ENCODE results near the gene GABBR2. TPM values are rescaled to one million over a fixed set of nuclear protein-coding genes. Genes with fewer than 3 reads are reported as not detected.

GABBR2 gene
- total and polyA plus RNA-seq, 7 experiments from 2014 or later = not detected

DNA sequence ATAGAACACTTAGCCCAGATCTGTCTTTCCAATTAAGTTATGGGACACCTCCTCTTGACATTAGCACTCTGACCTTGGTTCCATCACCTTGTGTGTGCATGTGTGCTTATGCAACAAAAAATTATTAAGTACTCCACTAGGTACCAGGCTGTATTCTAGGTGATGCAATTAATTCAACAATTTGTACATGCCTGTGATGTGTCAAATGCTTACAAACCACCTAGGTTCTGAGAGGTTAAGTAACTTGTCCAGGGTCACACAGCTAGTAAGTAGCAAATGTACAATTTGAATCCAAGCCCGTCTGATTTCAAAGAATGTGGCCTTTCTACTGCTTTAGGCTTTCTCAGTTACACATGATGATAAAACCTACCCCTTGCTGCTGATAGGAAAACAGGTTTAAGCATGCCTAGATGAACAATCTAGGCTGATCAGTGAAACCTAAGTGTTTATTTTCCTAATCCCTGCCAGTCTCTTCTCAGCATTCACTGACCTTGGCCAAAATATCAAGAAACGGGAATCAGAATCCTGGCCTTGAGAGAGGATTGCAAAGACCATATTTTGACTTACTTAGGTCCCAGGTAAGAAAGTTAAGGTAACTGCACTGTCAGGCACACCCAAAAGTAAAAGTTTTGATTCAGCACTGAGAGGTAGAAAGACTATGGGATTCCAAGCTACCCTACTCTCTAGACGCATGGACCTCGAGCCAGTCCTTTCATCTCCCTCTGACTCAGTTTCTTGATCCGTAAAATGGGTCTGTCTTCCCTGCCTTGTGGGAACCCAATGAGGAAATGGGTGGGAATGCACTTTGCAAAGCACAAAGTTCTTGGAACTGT, 454.3 kb downstream of the GABBR2 start:
- ChIA-PET POLR2A (interaction anchor here (0.7 to 5.1 kb wide), 15 partner anchors 8 to 337 kb away, joined by 3 to 70 read pairs (median 12); partner anchors contain the start of genes NANS, TRIM14 and TRMO), CTCF (interaction anchor here (0.6 to 2.1 kb wide), 4 partner anchors 28 to 332 kb away, joined by 3 to 9 read pairs (median 6); partner anchors contain the start of genes TRIM14 and TRMO)
- H3K36me3 ChIP-seq (ENCODE audit: control insufficient read depth in 2 of 3, insufficient read depth in 3 of 3, low read length in 3 of 3) = peaks cover 0 to 8% (median 0%) of the 10 kb centered on the region in 3 experiments
- H3K27me3 ChIP-seq (ENCODE audit: control insufficient read depth in 2 of 2, insufficient read depth in 2 of 2, low read length in 2 of 2) = no peaks in the 10 kb centered on the region
- Mint-ChIP-seq H3K36me3 (peaks cover 4 to 13% (median 6%) of the 10 kb centered on the region in 5 donors), H3K27me3 (peaks cover 0 to 13% (median 0%) of the 10 kb centered on the region in 5 donors), H3K9me3 (peaks cover 0 to 2% (median 0%) of the 10 kb centered on the region in 11 donors), H3K4me1 (peaks cover 31 to 45% (median 38%) of the 10 kb centered on the region in 7 donors), H3K4me3 (peak overlapping the region; percentile 96 to 99 (median 97)), H3K27ac (peak overlapping the region in 8 of 9 donors; percentile 23 to 99 (median 88))
- H3K4me1 ChIP-seq (ENCODE audit: control insufficient read depth in 2 of 2, insufficient read depth in 2 of 2, low read length in 2 of 2) = peaks cover 11 to 23% of the 10 kb centered on the region in 2 donors
- H3K9me3 ChIP-seq (ENCODE audit: control insufficient read depth in 2 of 3, low read length in 3 of 3) = no peaks in the 10 kb centered on the region
- H3K4me3 ChIP-seq (ENCODE audit: low read length) = peak overlapping the region; percentile 80
- H3K27ac ChIP-seq (ENCODE audit: low read depth, low read length) = peak overlapping the region; percentile 78
- DNase-seq (no peak), ATAC-seq (no peak)
- intact Hi-C loops (cut with micrococcal nuclease) = loop anchor here (1.0 to 10.0 kb wide), 23 partner anchors 9 to 1600 kb away; partner anchors contain the start of genes ALG2 (in 2 of the 2), ANP32B (in 2 of the 2), SEC61B (in 2 of the 2) and XPA (in 2 of the 2)

GRCh38 chr9:98253565-98253964, 455.2 kb downstream of the GABBR2 start:
- peaks cover 0 to 13% (median 0%) of the 10 kb centered on the region in 5 donors for H3K27me3 Mint-ChIP-seq
- H3K27ac ChIP-seq (ENCODE audit: low read depth, low read length) = no peak overlapping the region
- POLR2A ChIA-PET = interaction anchor here (0.7 kb wide), 1 partner anchor 271 kb away, joined by 3 read pairs; no protein-coding TSS in a partner anchor
- peaks cover 0 to 2% (median 0%) of the 10 kb centered on the region in 11 donors for H3K9me3 Mint-ChIP-seq
- H3K4me1 Mint-ChIP-seq = peaks cover 40 to 52% (median 46%) of the 10 kb centered on the region in 7 donors
- no peaks in the 10 kb centered on the region for H3K27me3 ChIP-seq (ENCODE audit: control insufficient read depth in 2 of 2, insufficient read depth in 2 of 2, low read length in 2 of 2)
- peak overlapping the region in 7 of 10 donors; percentile 27 to 98 (median 96) for H3K4me3 Mint-ChIP-seq
- intact Hi-C loops (cut with micrococcal nuclease) = loop anchor here in 1 of 2 donors (10.0 kb wide), 3 partner anchors 541 to 1599 kb away; partner anchors contain the start of genes ALG2, ANKS6, PRXL2C and SEC61B
- peaks cover 14 to 23% of the 10 kb centered on the region in 2 donors for H3K4me1 ChIP-seq (ENCODE audit: control insufficient read depth in 2 of 2, insufficient read depth in 2 of 2, low read length in 2 of 2)
- H3K4me3 ChIP-seq (ENCODE audit: low read length) = no peak overlapping the region
- peak overlapping the region in 3 of 9 donors; percentile 14 to 83 (median 57) for H3K27ac Mint-ChIP-seq
- no peaks in the 10 kb centered on the region for H3K9me3 ChIP-seq (ENCODE audit: control insufficient read depth in 2 of 3, low read length in 3 of 3)
- DNase-seq (no peak), ATAC-seq (no peak)
- peaks cover 0 to 8% (median 0%) of the 10 kb centered on the region in 3 experiments for H3K36me3 ChIP-seq (ENCODE audit: control insufficient read depth in 2 of 3, insufficient read depth in 3 of 3, low read length in 3 of 3)
- CTCF ChIA-PET = no interaction called here
- peaks cover 4 to 16% (median 6%) of the 10 kb centered on the region in 5 donors for H3K36me3 Mint-ChIP-seq

GRCh38 chr9:98251551-98251950, 457.2 kb downstream of the GABBR2 start:
- peaks cover 37 to 55% (median 45%) of the 10 kb centered on the region in 7 donors for H3K4me1 Mint-ChIP-seq
- no peak overlapping the region for H3K27ac Mint-ChIP-seq
- Histone ChIP-seq H3K27me3 (ENCODE audit: control insufficient read depth in 2 of 2, insufficient read depth in 2 of 2, low read length in 2 of 2) (no peaks in the 10 kb centered on the region), H3K9me3 (ENCODE audit: control insufficient read depth in 2 of 3, low read length in 3 of 3) (no peaks in the 10 kb centered on the region), H3K36me3 (ENCODE audit: control insufficient read depth in 2 of 3, insufficient read depth in 3 of 3, low read length in 3 of 3) (peaks cover 0 to 8% (median 0%) of the 10 kb centered on the region in 3 experiments), H3K4me3 (ENCODE audit: low read length) (no peak overlapping the region), H3K27ac (ENCODE audit: low read depth, low read length) (no peak overlapping the region), H3K4me1 (ENCODE audit: control insufficient read depth in 2 of 2, insufficient read depth in 2 of 2, low read length in 2 of 2) (peaks cover 15 to 17% of the 10 kb centered on the region in 2 donors)
- intact Hi-C loops (cut with micrococcal nuclease) = loop anchor here in 1 of 2 donors (10.0 kb wide), 3 partner anchors 543 to 1597 kb away; partner anchors contain the start of genes ALG2, ANKS6, PRXL2C and SEC61B
- H3K9me3 Mint-ChIP-seq = peaks cover 0 to 2% (median 0%) of the 10 kb centered on the region in 11 donors
- ATAC-seq (no peak), DNase-seq (no peak)
- peaks cover 0 to 13% (median 0%) of the 10 kb centered on the region in 5 donors for H3K27me3 Mint-ChIP-seq
- POLR2A ChIA-PET = interaction anchor here (0.6 to 0.8 kb wide), 3 partner anchors 14 to 855 kb away, joined by 3 to 6 read pairs (median 4); no protein-coding TSS in a partner anchor
- CTCF ChIA-PET = interaction anchor here (0.6 to 0.7 kb wide), 2 partner anchors 178 to 546 kb away, joined by 3 read pairs; no protein-coding TSS in a partner anchor
- H3K36me3 Mint-ChIP-seq = peaks cover 4 to 22% (median 6%) of the 10 kb centered on the region in 5 donors
- H3K4me3 Mint-ChIP-seq = no peak overlapping the region

DNA sequence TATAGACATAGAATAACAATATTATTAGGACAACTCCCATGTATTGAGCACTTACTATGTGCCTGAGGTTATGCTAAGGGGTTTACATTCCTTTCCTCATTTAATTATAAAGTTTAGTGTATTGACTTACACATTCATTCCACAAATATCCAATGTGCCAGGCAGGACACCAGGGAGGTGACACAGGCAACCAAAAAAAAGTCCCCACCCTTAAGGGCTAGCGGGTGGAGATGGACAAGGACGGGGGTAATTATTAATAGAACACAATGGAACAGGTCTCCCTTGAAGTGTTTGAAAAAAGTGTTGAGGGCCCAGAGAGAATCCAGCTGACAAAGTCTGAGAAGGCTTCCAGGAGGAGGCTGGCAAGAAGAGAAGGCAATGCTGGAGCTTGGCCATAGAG, 459.0 kb downstream of the GABBR2 start:
- Histone ChIP-seq H3K4me3 (ENCODE audit: low read length) (no peak overlapping the region), H3K36me3 (ENCODE audit: control insufficient read depth in 2 of 3, insufficient read depth in 3 of 3, low read length in 3 of 3) (no peaks in the 10 kb centered on the region), H3K4me1 (ENCODE audit: control insufficient read depth in 2 of 2, insufficient read depth in 2 of 2, low read length in 2 of 2) (peaks cover 11 to 12% of the 10 kb centered on the region in 2 donors), H3K27ac (ENCODE audit: low read depth, low read length) (no peak overlapping the region), H3K9me3 (ENCODE audit: control insufficient read depth in 2 of 3, low read length in 3 of 3) (no peaks in the 10 kb centered on the region), H3K27me3 (ENCODE audit: control insufficient read depth in 2 of 2, insufficient read depth in 2 of 2, low read length in 2 of 2) (no peaks in the 10 kb centered on the region)
- intact Hi-C loops (cut with micrococcal nuclease) = loop anchor here in 1 of 2 donors (10.0 kb wide), 3 partner anchors 545 to 1595 kb away; partner anchors contain the start of genes ALG2, ANKS6, PRXL2C and SEC61B
- POLR2A ChIA-PET = no interaction called here
- Mint-ChIP-seq H3K9me3 (no peaks in the 10 kb centered on the region), H3K4me1 (peaks cover 34 to 59% (median 45%) of the 10 kb centered on the region in 7 donors), H3K27ac (peak overlapping the region in 1 of 9 donors; percentile 9), H3K36me3 (peaks cover 6 to 30% (median 10%) of the 10 kb centered on the region in 5 donors), H3K27me3 (peaks cover 0 to 10% (median 0%) of the 10 kb centered on the region in 5 donors), H3K4me3 (peak overlapping the region in 1 of 10 donors; percentile 48)
- DNase-seq (no peak), ATAC-seq (no peak)
- CTCF ChIA-PET = no interaction called here

GRCh38 chr9:98248737-98249474, 459.8 kb downstream of the GABBR2 start:
- no peaks in the 10 kb centered on the region for H3K27me3 ChIP-seq (ENCODE audit: control insufficient read depth in 2 of 2, insufficient read depth in 2 of 2, low read length in 2 of 2)
- peak in 1 of 9 donors; percentile 23 for DNase-seq
- intact Hi-C loops (cut with micrococcal nuclease) = no loop called here
- no peaks in the 10 kb centered on the region for H3K36me3 ChIP-seq (ENCODE audit: control insufficient read depth in 2 of 3, insufficient read depth in 3 of 3, low read length in 3 of 3)
- H3K4me3 ChIP-seq (ENCODE audit: low read length) = no peak overlapping the region
- Mint-ChIP-seq H3K9me3 (no peaks in the 10 kb centered on the region), H3K27me3 (peaks cover 0 to 2% (median 0%) of the 10 kb centered on the region in 5 donors), H3K4me3 (peak overlapping the region in 5 of 10 donors; percentile 26 to 56 (median 46)), H3K27ac (peak overlapping the region in 2 of 9 donors; percentile 19 to 81), H3K4me1 (peaks cover 26 to 50% (median 38%) of the 10 kb centered on the region in 7 donors), H3K36me3 (peaks cover 6 to 30% (median 10%) of the 10 kb centered on the region in 5 donors)
- peak; percentile 80 for ATAC-seq
- H3K9me3 ChIP-seq (ENCODE audit: control insufficient read depth in 2 of 3, low read length in 3 of 3) = no peaks in the 10 kb centered on the region
- ChIA-PET POLR2A (interaction anchor here (0.9 kb wide), 1 partner anchor 131 kb away, joined by 3 read pairs; no protein-coding TSS in a partner anchor), CTCF (no interaction called here)
- H3K4me1 ChIP-seq (ENCODE audit: control insufficient read depth in 2 of 2, insufficient read depth in 2 of 2, low read length in 2 of 2) = peaks cover 3 to 4% of the 10 kb centered on the region in 2 donors
- H3K27ac ChIP-seq (ENCODE audit: low read depth, low read length) = no peak overlapping the region

All from naive thymus-derived CD4-positive, alpha-beta T cell (primary cell).